Activated gamma-delta T cell treated with anti-CD3 and anti-CD28 coated beads, Interleukin-2, amount 50 U/mL, for 16 hours (primary cell): ENCODE results near the gene HOXB13.

ENCODE experiments used
- DNase-seq: peaks from one replicate; pipeline ENCODE4 v3.0.0-alpha.2; 2020; ENCODE audit warnings: low read depth

Gene HOXB13

GRCh38 chr17:48728232-48729231 is at the start of gene HOXB13:
TSS of gene HOXB13 (minus strand) at chr17:48728750. CDS start at chr17:48728593, 157 bp downstream.
- no peak for DNase-seq

GRCh38 chr17:48776602-48777001 is 48.1 kb upstream of the HOXB13 start:
- DNase-seq, result no peak

- DNase-seq, result no peak
Observed at GRCh38 chr17:48773245-48773644, 44.7 kb upstream of the HOXB13 start.

GRCh38 chr17:48770954-48771353 is 42.4 kb upstream of the HOXB13 start:
- no peak for DNase-seq

- no peak for DNase-seq
Observed at GRCh38 chr17:48769009-48769675, 40.6 kb upstream of the HOXB13 start.

- DNase-seq, result no peak
Observed at GRCh38 chr17:48767263-48767774, 38.8 kb upstream of the HOXB13 start.

- no peak for DNase-seq
Observed at GRCh38 chr17:48761114-48761513, 32.6 kb upstream of the HOXB13 start.

GRCh38 chr17:48760411-48760810 is 31.9 kb upstream of the HOXB13 start:
- DNase-seq, result no peak

GRCh38 chr17:48759288-48759687 is 30.7 kb upstream of the HOXB13 start:
- no peak for DNase-seq

- DNase-seq, result no peak
Observed at GRCh38 chr17:48757524-48757961, 29.0 kb upstream of the HOXB13 start.

- no peak for DNase-seq
Observed at GRCh38 chr17:48756830-48757251, 28.3 kb upstream of the HOXB13 start.

GRCh38 chr17:48755356-48755755 is 26.8 kb upstream of the HOXB13 start:
- DNase-seq, result no peak

GRCh38 chr17:48754500-48755261 is 26.1 kb upstream of the HOXB13 start:
- no peak for DNase-seq

- DNase-seq, result no peak
Observed at GRCh38 chr17:48753794-48754499, 25.4 kb upstream of the HOXB13 start.

- no peak for DNase-seq
Observed at GRCh38 chr17:48752399-48753288, 24.1 kb upstream of the HOXB13 start.

- DNase-seq, result no peak
Observed at GRCh38 chr17:48751733-48752398, 23.3 kb upstream of the HOXB13 start.

GRCh38 chr17:48751172-48751571 is 22.6 kb upstream of the HOXB13 start:
- no peak for DNase-seq

- DNase-seq, result no peak
Observed at GRCh38 chr17:48749621-48750553, 21.3 kb upstream of the HOXB13 start.
